ENCODE measurements around the gene FRG2C.
A peak's percentile ranks its signal among the peaks of the same experiment; 100 is the strongest.
"Not testable (repeated sequence)": the region's sequence is repeated elsewhere in the genome, so short reads cannot be mapped to it uniquely, and the experiment has no call there.

Gene FRG2C

GRCh38 chr3:75664028-75664427 lies at the start of gene FRG2C:
Gene FRG2C (plus strand): TSS chr3:75664328. CDS start chr3:75664380, 52 bp downstream.
- not testable (repeated sequence) for H3K9me3 ChIP-seq (ENCODE audit: control insufficient read depth, insufficient read depth, low read length); H3K36me3 ChIP-seq (ENCODE audit: insufficient read depth, low read length); H3K4me1 ChIP-seq (ENCODE audit: insufficient read depth, low read length); H3K9ac ChIP-seq (ENCODE audit: low read depth, low read length)

GRCh38 chr3:75618666-75619305 lies 45.3 kb upstream of the FRG2C start:
- H3K4me1 ChIP-seq (ENCODE audit: insufficient read depth, low read length); H3K36me3 ChIP-seq (ENCODE audit: insufficient read depth, low read length); H3K9me3 ChIP-seq (ENCODE audit: control insufficient read depth, insufficient read depth, low read length): not testable (repeated sequence)
- peak overlapping the region; percentile 56 for H3K9ac ChIP-seq (ENCODE audit: low read depth, low read length)

GRCh38 chr3:75619481-75620031 lies 44.6 kb upstream of the FRG2C start:
- H3K9ac ChIP-seq (ENCODE audit: low read depth, low read length), result peak overlapping the region; percentile 56; the same call in 1 of the 2 replicates
- not testable (repeated sequence) for H3K36me3 ChIP-seq (ENCODE audit: insufficient read depth, low read length); H3K4me1 ChIP-seq (ENCODE audit: insufficient read depth, low read length); H3K9me3 ChIP-seq (ENCODE audit: control insufficient read depth, insufficient read depth, low read length)

- H3K36me3 ChIP-seq (ENCODE audit: insufficient read depth, low read length); H3K4me1 ChIP-seq (ENCODE audit: insufficient read depth, low read length); H3K9me3 ChIP-seq (ENCODE audit: control insufficient read depth, insufficient read depth, low read length); H3K9ac ChIP-seq (ENCODE audit: low read depth, low read length): not testable (repeated sequence)
Observed at GRCh38 chr3:75621772-75622171, 42.4 kb upstream of the FRG2C start.

- H3K36me3 ChIP-seq (ENCODE audit: insufficient read depth, low read length); H3K9me3 ChIP-seq (ENCODE audit: control insufficient read depth, insufficient read depth, low read length); H3K4me1 ChIP-seq (ENCODE audit: insufficient read depth, low read length); H3K9ac ChIP-seq (ENCODE audit: low read depth, low read length): not testable (repeated sequence)
Observed at GRCh38 chr3:75623656-75624055, 40.5 kb upstream of the FRG2C start.

- H3K9me3 ChIP-seq (ENCODE audit: control insufficient read depth, insufficient read depth, low read length); H3K9ac ChIP-seq (ENCODE audit: low read depth, low read length); H3K4me1 ChIP-seq (ENCODE audit: insufficient read depth, low read length); H3K36me3 ChIP-seq (ENCODE audit: insufficient read depth, low read length): not testable (repeated sequence)
Observed at GRCh38 chr3:75630887-75631535, 33.1 kb upstream of the FRG2C start.

GRCh38 chr3:75631541-75631940 lies 32.6 kb upstream of the FRG2C start:
- Histone ChIP-seq H3K9me3 (ENCODE audit: control insufficient read depth, insufficient read depth, low read length) (no peaks in the 10 kb centered on the region), H3K9ac (ENCODE audit: low read depth, low read length) (no peak overlapping the region), H3K36me3 (ENCODE audit: insufficient read depth, low read length) (no peaks in the 10 kb centered on the region), H3K4me1 (ENCODE audit: insufficient read depth, low read length) (no peaks in the 10 kb centered on the region)

GRCh38 chr3:75638947-75639346 lies 25.2 kb upstream of the FRG2C start:
- H3K9me3 ChIP-seq (ENCODE audit: control insufficient read depth, insufficient read depth, low read length); H3K4me1 ChIP-seq (ENCODE audit: insufficient read depth, low read length); H3K36me3 ChIP-seq (ENCODE audit: insufficient read depth, low read length); H3K9ac ChIP-seq (ENCODE audit: low read depth, low read length): not testable (repeated sequence)

GRCh38 chr3:75641107-75641517 lies 23.0 kb upstream of the FRG2C start:
- not testable (repeated sequence) for H3K36me3 ChIP-seq (ENCODE audit: insufficient read depth, low read length); H3K9me3 ChIP-seq (ENCODE audit: control insufficient read depth, insufficient read depth, low read length); H3K4me1 ChIP-seq (ENCODE audit: insufficient read depth, low read length)
- H3K9ac ChIP-seq (ENCODE audit: low read depth, low read length), result peak overlapping the region; percentile 48; the same call in 1 of the 2 replicates

GRCh38 chr3:75643031-75643800 lies 20.9 kb upstream of the FRG2C start:
- not testable (repeated sequence) for H3K9me3 ChIP-seq (ENCODE audit: control insufficient read depth, insufficient read depth, low read length); H3K36me3 ChIP-seq (ENCODE audit: insufficient read depth, low read length); H3K9ac ChIP-seq (ENCODE audit: low read depth, low read length); H3K4me1 ChIP-seq (ENCODE audit: insufficient read depth, low read length)

- not testable (repeated sequence) for H3K9me3 ChIP-seq (ENCODE audit: control insufficient read depth, insufficient read depth, low read length); H3K36me3 ChIP-seq (ENCODE audit: insufficient read depth, low read length); H3K4me1 ChIP-seq (ENCODE audit: insufficient read depth, low read length); H3K9ac ChIP-seq (ENCODE audit: low read depth, low read length)
Observed at GRCh38 chr3:75645548-75645947, 18.6 kb upstream of the FRG2C start.

- no peaks in the 10 kb centered on the region for H3K9me3 ChIP-seq (ENCODE audit: control insufficient read depth, insufficient read depth, low read length)
- H3K9ac ChIP-seq (ENCODE audit: low read depth, low read length), result no peak overlapping the region
- H3K36me3 ChIP-seq (ENCODE audit: insufficient read depth, low read length), result no peaks in the 10 kb centered on the region
- no peaks in the 10 kb centered on the region for H3K4me1 ChIP-seq (ENCODE audit: insufficient read depth, low read length)
Observed at GRCh38 chr3:75650191-75650590, 13.9 kb upstream of the FRG2C start.

GRCh38 chr3:75655101-75655904 lies 8.8 kb upstream of the FRG2C start:
- not testable (repeated sequence) for H3K9me3 ChIP-seq (ENCODE audit: control insufficient read depth, insufficient read depth, low read length)
- H3K9ac ChIP-seq (ENCODE audit: low read depth, low read length), result peak overlapping the region; percentile 6; the same call in 1 of the 2 replicates

GRCh38 chr3:75655956-75656355 lies 8.2 kb upstream of the FRG2C start:
- not testable (repeated sequence) for H3K36me3 ChIP-seq (ENCODE audit: insufficient read depth, low read length); H3K4me1 ChIP-seq (ENCODE audit: insufficient read depth, low read length); H3K9me3 ChIP-seq (ENCODE audit: control insufficient read depth, insufficient read depth, low read length)
- peak overlapping the region; percentile 6; the same call in 1 of the 2 replicates for H3K9ac ChIP-seq (ENCODE audit: low read depth, low read length)

More at GRCh38 chr3:75655101-75655904, 8.8 kb upstream of the FRG2C start:
- H3K4me1 ChIP-seq (ENCODE audit: insufficient read depth, low read length); H3K36me3 ChIP-seq (ENCODE audit: insufficient read depth, low read length): not testable (repeated sequence)

All from ES-I3 (cell line).